Chondrocyte (in vitro differentiated cells): ENCODE data around the gene PRR5L. TPM values are rescaled to one million over a fixed set of nuclear protein-coding genes. Genes with fewer than 3 reads are reported as not detected.

ENCODE experiments used
- DNase-seq: peaks from one replicate; pipeline ENCODE4 v3.0.0; 2021; ENCODE audit warnings: mixed read lengths, low spot score
- H3K27ac Mint-ChIP-seq: one replicate; pipeline ENCODE4 v1.8.0; 2021; ENCODE audit warnings: mild to moderate bottlenecking, moderate library complexity, mixed read lengths; ENCODE audit not compliant: unreplicated experiment
- H3K27me3 Mint-ChIP-seq: 2 replicates; pipeline ENCODE4 v1.8.0; 2021; ENCODE audit warnings: low read depth, mixed read lengths
- H3K36me3 Mint-ChIP-seq: 2 replicates; pipeline ENCODE4 v1.8.0; 2021; ENCODE audit warnings: low read depth, mixed read lengths
- H3K4me1 Mint-ChIP-seq: 2 replicates; pipeline ENCODE4 v1.8.0; 2021; ENCODE audit warnings: low read depth, mild to moderate bottlenecking, mixed read lengths
- H3K4me3 Mint-ChIP-seq: one replicate; pipeline ENCODE4 v1.8.0; 2021; ENCODE audit warnings: mild to moderate bottlenecking, moderate library complexity, mixed read lengths; ENCODE audit not compliant: unreplicated experiment
- H3K9me3 Mint-ChIP-seq: 2 replicates; pipeline ENCODE4 v1.8.0; 2021; ENCODE audit warnings: low read depth, mixed read lengths
- CTCF ChIP-seq: fragments of 200-600 bp; sonication (generic); IDR thresholded peaks from 2 replicates; pipeline ENCODE4 v1.5.0; 2021; ENCODE audit warnings: antibody characterized with exemption, mild to moderate bottlenecking, moderate library complexity
- total RNA-seq: library from RNA; stranded (reverse); gene quantifications from 3 replicates; pipeline ENCODE4 v1.2.1, GENCODE V29; 2021

The PRR5L gene
- total RNA-seq, 1 donor from 2014 or later, result 50.7 TPM

- TF ChIP-seq CTCF, result no peak
- H3K4me1 Mint-ChIP-seq, result no peaks in the 10 kb centered on the region
- no peaks in the 10 kb centered on the region for H3K36me3 Mint-ChIP-seq
- no peak overlapping the region for H3K27ac Mint-ChIP-seq
- H3K27me3 Mint-ChIP-seq, result peaks cover 18% of the 10 kb centered on the region
- H3K4me3 Mint-ChIP-seq, result no peak overlapping the region
- no peaks in the 10 kb centered on the region for H3K9me3 Mint-ChIP-seq
- DNase-seq, result no peak
Observed at GRCh38 chr11:36264011-36264972, 31.8 kb upstream of the PRR5L start.

- peaks cover 18% of the 10 kb centered on the region for H3K27me3 Mint-ChIP-seq
- H3K4me3 Mint-ChIP-seq, result no peak overlapping the region
- no peak for TF ChIP-seq CTCF
- H3K9me3 Mint-ChIP-seq, result no peaks in the 10 kb centered on the region
- no peak for DNase-seq
- H3K4me1 Mint-ChIP-seq, result no peaks in the 10 kb centered on the region
- peaks cover 4% of the 10 kb centered on the region for H3K36me3 Mint-ChIP-seq
- no peak overlapping the region for H3K27ac Mint-ChIP-seq
Observed at GRCh38 chr11:36264973-36265344, 31.1 kb upstream of the PRR5L start.

- no peaks in the 10 kb centered on the region for H3K4me1 Mint-ChIP-seq
- no peak for DNase-seq
- H3K9me3 Mint-ChIP-seq, result no peaks in the 10 kb centered on the region
- H3K36me3 Mint-ChIP-seq, result peaks cover 9% of the 10 kb centered on the region
- no peak overlapping the region for H3K4me3 Mint-ChIP-seq
- H3K27ac Mint-ChIP-seq, result no peak overlapping the region
- TF ChIP-seq CTCF, result peak; percentile 97
- H3K27me3 Mint-ChIP-seq, result peaks cover 18% of the 10 kb centered on the region
Observed at GRCh38 chr11:36265793-36266628, 30.1 kb upstream of the PRR5L start.

GRCh38 chr11:36266767-36267166 is 29.3 kb upstream of the PRR5L start:
- Mint-ChIP-seq H3K9me3 (no peaks in the 10 kb centered on the region), H3K36me3 (peaks cover 17% of the 10 kb centered on the region), H3K4me3 (no peak overlapping the region), H3K27me3 (peaks cover 10% of the 10 kb centered on the region), H3K27ac (no peak overlapping the region), H3K4me1 (no peaks in the 10 kb centered on the region)
- no peak for TF ChIP-seq CTCF
- no peak for DNase-seq

- Mint-ChIP-seq H3K36me3 (peaks cover 29% of the 10 kb centered on the region), H3K4me1 (no peaks in the 10 kb centered on the region)
Observed at GRCh38 chr11:36268337-36268985, 27.6 kb upstream of the PRR5L start.

More at GRCh38 chr11:36268337-36268985, 27.6 kb upstream of the PRR5L start:
- no peak for TF ChIP-seq CTCF
- no peak overlapping the region for H3K4me3 Mint-ChIP-seq
- H3K27ac Mint-ChIP-seq, result no peak overlapping the region
- no peak for DNase-seq
- peaks cover 6% of the 10 kb centered on the region for H3K27me3 Mint-ChIP-seq
- no peaks in the 10 kb centered on the region for H3K9me3 Mint-ChIP-seq
